Neural progenitor cell (in vitro differentiated cells): Measurements from ENCODE around the gene RBFOX2.

Experiments used
- EZH2 ChIP-seq: fragments of 200-600 bp; sonication (generic); IDR thresholded peaks from 2 replicates; pipeline ENCODE4 v1.6.1; 2017; ENCODE audit warnings: antibody characterized with exemption, mild to moderate bottlenecking, moderate library complexity
- EZH2phosphoT487 ChIP-seq: fragments of 200-600 bp; sonication (generic); IDR thresholded peaks from 2 replicates; pipeline ENCODE4 v1.6.1; 2017; ENCODE audit warnings: antibody characterized with exemption
- TF ChIP-seq, protein P1 (sequence below): fragments of 200-600 bp; sonication (generic); IDR thresholded peaks from 2 replicates; pipeline ENCODE4 v1.5.1; 2017; ENCODE audit warnings: antibody characterized with exemption, mild to moderate bottlenecking

DNA sequence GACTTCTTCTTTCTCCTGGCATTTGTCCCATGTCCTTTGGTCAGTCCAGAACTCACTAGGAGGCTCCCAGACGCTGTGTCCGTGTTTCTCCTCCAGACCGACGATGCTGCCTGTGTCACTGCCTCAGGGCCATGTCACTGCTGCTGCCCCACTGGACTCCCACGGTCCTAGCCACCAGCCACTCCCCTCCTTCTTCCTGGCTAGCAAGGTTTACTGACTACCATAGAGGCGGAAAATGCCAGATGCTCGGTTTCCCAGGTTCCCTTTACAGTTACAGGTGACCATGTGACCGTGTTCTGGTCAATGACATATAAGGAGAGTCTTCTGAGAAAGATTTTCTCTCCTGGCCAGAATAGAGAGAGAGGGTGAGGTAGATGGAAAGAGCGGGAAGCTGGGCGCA lies 40.7 kb upstream of the RBFOX2 start:
- TF ChIP-seq, protein P1, sequence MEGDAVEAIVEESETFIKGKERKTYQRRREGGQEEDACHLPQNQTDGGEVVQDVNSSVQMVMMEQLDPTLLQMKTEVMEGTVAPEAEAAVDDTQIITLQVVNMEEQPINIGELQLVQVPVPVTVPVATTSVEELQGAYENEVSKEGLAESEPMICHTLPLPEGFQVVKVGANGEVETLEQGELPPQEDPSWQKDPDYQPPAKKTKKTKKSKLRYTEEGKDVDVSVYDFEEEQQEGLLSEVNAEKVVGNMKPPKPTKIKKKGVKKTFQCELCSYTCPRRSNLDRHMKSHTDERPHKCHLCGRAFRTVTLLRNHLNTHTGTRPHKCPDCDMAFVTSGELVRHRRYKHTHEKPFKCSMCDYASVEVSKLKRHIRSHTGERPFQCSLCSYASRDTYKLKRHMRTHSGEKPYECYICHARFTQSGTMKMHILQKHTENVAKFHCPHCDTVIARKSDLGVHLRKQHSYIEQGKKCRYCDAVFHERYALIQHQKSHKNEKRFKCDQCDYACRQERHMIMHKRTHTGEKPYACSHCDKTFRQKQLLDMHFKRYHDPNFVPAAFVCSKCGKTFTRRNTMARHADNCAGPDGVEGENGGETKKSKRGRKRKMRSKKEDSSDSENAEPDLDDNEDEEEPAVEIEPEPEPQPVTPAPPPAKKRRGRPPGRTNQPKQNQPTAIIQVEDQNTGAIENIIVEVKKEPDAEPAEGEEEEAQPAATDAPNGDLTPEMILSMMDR: no peak
- TF ChIP-seq EZH2 (no peak), EZH2phosphoT487 (no peak)
